OCI-LY1 (cell line): ENCODE measurements around the gene VENTX.

Experiments used
- H2AFZ ChIP-seq: fragments of 200-600 bp; sonication (generic), shearing (Covaris generic); 2 replicates; pipeline ENCODE4 v1.6.0; 2014; ENCODE audit warnings: antibody characterized with exemption, mild to moderate bottlenecking, low read length
- H3F3A ChIP-seq: fragments of 200-600 bp; sonication (generic), shearing (Covaris generic); 2 replicates; pipeline ENCODE4 v1.6.0; 2014; ENCODE audit warnings: mild to moderate bottlenecking, antibody characterized with exemption, low read length, moderate library complexity; ENCODE audit not compliant: insufficient read depth
- H3K27ac ChIP-seq: fragments of 200-600 bp; sonication (generic); 2 replicates; pipeline ENCODE4 v1.5.1; 2014; ENCODE audit warnings: low read length, mixed run types, mild to moderate bottlenecking, low read depth; ENCODE audit not compliant: poor library complexity, severe bottlenecking
- H3K27me3 ChIP-seq: fragments of 200-600 bp; sonication (generic); 2 replicates; pipeline ENCODE4 v1.6.0; 2014; ENCODE audit warnings: antibody characterized with exemption, mild to moderate bottlenecking, low read length, moderate library complexity; ENCODE audit not compliant: insufficient read depth
- H3K36me3 ChIP-seq: fragments of 200-600 bp; sonication (generic); 2 replicates; pipeline ENCODE4 v1.6.1; 2014; ENCODE audit warnings: mild to moderate bottlenecking, antibody characterized with exemption, low read length, moderate library complexity, mixed read lengths; ENCODE audit not compliant: insufficient read depth
- H3K4me1 ChIP-seq: fragments of 200-600 bp; sonication (generic); 2 replicates; pipeline ENCODE4 v1.5.1; 2014; ENCODE audit warnings: mild to moderate bottlenecking, low read length, moderate library complexity; ENCODE audit not compliant: insufficient read depth, severe bottlenecking
- H3K4me2 ChIP-seq: fragments of 200-600 bp; sonication (generic), shearing (Covaris generic); 2 replicates; pipeline ENCODE4 v1.6.1; 2014; ENCODE audit warnings: low read length
- H3K4me3 ChIP-seq: fragments of 200-600 bp; sonication (generic); 2 replicates; pipeline ENCODE4 v1.5.1; 2014; ENCODE audit warnings: low read length, low read depth, mild to moderate bottlenecking, mixed read lengths; ENCODE audit not compliant: poor library complexity, severe bottlenecking
- H3K79me2 ChIP-seq: fragments of 200-600 bp; shearing (Covaris generic); 2 replicates; pipeline ENCODE4 v1.6.1; 2016; ENCODE audit warnings: mixed run types, low read length, mixed read lengths; ENCODE audit not compliant: insufficient read depth
- H3K9ac ChIP-seq: fragments of 200-600 bp; sonication (generic), shearing (Covaris generic); 2 replicates; pipeline ENCODE4 v1.6.1; 2014; ENCODE audit warnings: mild to moderate bottlenecking, low read length, mixed read lengths
- H3K9me2 ChIP-seq: fragments of 200-600 bp; sonication (generic), shearing (Covaris generic); 2 replicates; pipeline ENCODE4 v1.6.1; 2014; ENCODE audit warnings: low read depth, mild to moderate bottlenecking, low read length, mixed read lengths
- H3K9me3 ChIP-seq: fragments of 200-600 bp; shearing (Covaris generic); 2 replicates; pipeline ENCODE4 v1.6.1; 2014; ENCODE audit warnings: low read length, mixed read lengths
- H4K20me1 ChIP-seq: fragments of 200-600 bp; sonication (generic), shearing (Covaris generic); 2 replicates; pipeline ENCODE4 v1.6.0; 2016; ENCODE audit warnings: mild to moderate bottlenecking, low read length; ENCODE audit not compliant: insufficient read depth
- EZH2 ChIP-seq: fragments of 200-600 bp; sonication (generic), shearing (Covaris generic); IDR thresholded peaks from 2 replicates; pipeline ENCODE4 v1.8.0; 2017; ENCODE audit warnings: borderline replicate concordance, mixed run types, mild to moderate bottlenecking, antibody characterized with exemption, low read length, moderate library complexity, mixed read lengths
- TF ChIP-seq, protein P1 (sequence below): fragments of 200-600 bp; sonication (generic), shearing (Covaris generic); IDR thresholded peaks from 2 replicates; pipeline ENCODE4 v1.5.1; 2017; ENCODE audit warnings: mild to moderate bottlenecking, antibody characterized with exemption, low read length, moderate library complexity, mixed read lengths

VENTX gene

DNA sequence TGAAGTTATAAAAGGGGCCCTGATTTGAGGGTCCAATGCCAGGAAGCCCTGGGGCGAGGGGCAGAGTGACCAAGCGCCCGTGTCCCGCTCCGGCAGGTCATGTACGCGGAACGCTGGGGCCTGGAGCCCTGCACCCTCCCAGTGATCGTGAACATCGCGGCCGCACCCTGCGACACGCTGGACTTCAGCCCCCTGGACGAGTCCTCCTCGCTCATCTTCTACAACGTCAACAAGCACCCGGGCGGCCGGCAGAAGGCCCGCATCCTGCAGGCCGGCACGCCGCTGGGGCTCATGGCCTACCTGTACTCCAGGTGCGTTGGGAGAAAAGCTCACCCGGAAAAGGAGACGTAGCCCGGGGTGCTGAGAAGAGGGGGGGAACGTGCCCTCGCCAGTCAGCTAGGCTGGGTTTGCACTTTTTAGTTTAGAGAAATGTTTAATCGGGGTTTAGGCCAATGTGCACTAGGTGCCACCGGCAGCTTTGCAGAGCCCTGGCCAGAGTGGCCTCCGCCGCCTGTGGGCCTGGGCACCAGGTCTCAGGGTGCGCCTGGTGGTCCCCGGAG is 30.5 kb upstream of the VENTX start:
- H4K20me1 ChIP-seq: no peaks in the 10 kb centered on the region
- H2AFZ ChIP-seq: no peak overlapping the region
- H3K9me2 ChIP-seq: no peaks in the 10 kb centered on the region
- H3F3A ChIP-seq: no peaks in the 10 kb centered on the region
- no peaks in the 10 kb centered on the region for H3K27me3 ChIP-seq
- H3K4me1 ChIP-seq: no peaks in the 10 kb centered on the region
- no peaks in the 10 kb centered on the region for H3K36me3 ChIP-seq
- H3K79me2 ChIP-seq: no peaks in the 10 kb centered on the region
- H3K9me3 ChIP-seq: no peaks in the 10 kb centered on the region
- TF ChIP-seq, protein P1, sequence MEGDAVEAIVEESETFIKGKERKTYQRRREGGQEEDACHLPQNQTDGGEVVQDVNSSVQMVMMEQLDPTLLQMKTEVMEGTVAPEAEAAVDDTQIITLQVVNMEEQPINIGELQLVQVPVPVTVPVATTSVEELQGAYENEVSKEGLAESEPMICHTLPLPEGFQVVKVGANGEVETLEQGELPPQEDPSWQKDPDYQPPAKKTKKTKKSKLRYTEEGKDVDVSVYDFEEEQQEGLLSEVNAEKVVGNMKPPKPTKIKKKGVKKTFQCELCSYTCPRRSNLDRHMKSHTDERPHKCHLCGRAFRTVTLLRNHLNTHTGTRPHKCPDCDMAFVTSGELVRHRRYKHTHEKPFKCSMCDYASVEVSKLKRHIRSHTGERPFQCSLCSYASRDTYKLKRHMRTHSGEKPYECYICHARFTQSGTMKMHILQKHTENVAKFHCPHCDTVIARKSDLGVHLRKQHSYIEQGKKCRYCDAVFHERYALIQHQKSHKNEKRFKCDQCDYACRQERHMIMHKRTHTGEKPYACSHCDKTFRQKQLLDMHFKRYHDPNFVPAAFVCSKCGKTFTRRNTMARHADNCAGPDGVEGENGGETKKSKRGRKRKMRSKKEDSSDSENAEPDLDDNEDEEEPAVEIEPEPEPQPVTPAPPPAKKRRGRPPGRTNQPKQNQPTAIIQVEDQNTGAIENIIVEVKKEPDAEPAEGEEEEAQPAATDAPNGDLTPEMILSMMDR: no peak
- H3K27ac ChIP-seq: no peak overlapping the region
- no peak overlapping the region for H3K9ac ChIP-seq
- no peak overlapping the region for H3K4me3 ChIP-seq
- H3K4me2 ChIP-seq: no peak overlapping the region

DNA sequence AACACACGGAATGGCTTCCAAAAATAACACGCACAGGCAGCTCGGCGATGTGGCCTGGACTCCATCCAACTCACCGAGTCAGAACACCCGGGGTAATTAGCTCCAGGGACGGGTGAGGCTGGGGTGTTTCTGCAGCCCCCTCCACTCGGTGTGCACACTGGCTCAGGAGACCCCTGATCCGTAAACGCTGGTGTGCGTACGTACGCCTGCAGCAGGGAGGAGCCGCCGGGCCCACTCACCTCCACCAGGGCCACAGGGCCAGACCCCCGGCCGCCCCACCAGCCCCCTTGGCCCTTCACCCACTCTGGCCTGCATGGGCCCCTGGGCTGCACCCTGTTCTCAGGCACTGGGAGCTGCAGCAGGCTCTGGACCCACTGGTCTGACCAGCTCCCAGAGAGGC is 30.0 kb upstream of the VENTX start:
- Histone ChIP-seq H3K27ac (no peak overlapping the region), H3K4me3 (no peak overlapping the region)

DNA sequence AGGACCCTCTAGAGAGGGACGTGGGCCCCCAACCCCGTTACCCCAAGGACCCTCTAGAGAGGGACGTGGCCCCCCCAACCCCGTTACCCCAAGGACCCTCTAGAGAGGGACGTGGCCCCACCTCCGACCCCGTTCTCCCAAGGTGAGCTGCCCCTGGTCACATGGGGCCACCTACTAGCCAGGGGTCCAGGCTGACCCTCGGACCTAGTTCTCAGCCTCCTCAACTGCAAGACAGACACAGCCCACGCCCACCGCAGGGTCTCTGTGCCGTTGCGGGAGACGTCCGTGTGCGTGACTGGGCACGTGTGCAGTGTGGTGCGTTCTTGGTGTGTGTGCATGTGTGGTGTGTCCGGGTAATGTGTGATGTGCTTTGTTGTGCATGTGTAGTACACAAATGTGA is 29.2 kb upstream of the VENTX start:
- H2AFZ ChIP-seq: no peak overlapping the region
- no peak for TF ChIP-seq EZH2
- TF ChIP-seq, protein P1: no peak
- no peak overlapping the region for H3K9ac ChIP-seq
- H3K4me2 ChIP-seq: no peak overlapping the region
- H3K36me3 ChIP-seq: no peaks in the 10 kb centered on the region
- no peaks in the 10 kb centered on the region for H3K27me3 ChIP-seq
- no peaks in the 10 kb centered on the region for H4K20me1 ChIP-seq
- no peak overlapping the region for H3K27ac ChIP-seq
- no peaks in the 10 kb centered on the region for H3K9me2 ChIP-seq
- H3K4me3 ChIP-seq: no peak overlapping the region
- no peaks in the 10 kb centered on the region for H3K4me1 ChIP-seq
- no peaks in the 10 kb centered on the region for H3K79me2 ChIP-seq
- no peaks in the 10 kb centered on the region for H3K9me3 ChIP-seq
- H3F3A ChIP-seq: no peaks in the 10 kb centered on the region

More for the DNA sequence above, 30.0 kb upstream of the VENTX start:
- no peak overlapping the region for H3K9ac ChIP-seq
- H3K9me3 ChIP-seq: no peaks in the 10 kb centered on the region
- H3K79me2 ChIP-seq: no peaks in the 10 kb centered on the region
- no peak for TF ChIP-seq EZH2
- H3K36me3 ChIP-seq: no peaks in the 10 kb centered on the region
- no peaks in the 10 kb centered on the region for H3K4me1 ChIP-seq
- H3K27me3 ChIP-seq: no peaks in the 10 kb centered on the region
- H2AFZ ChIP-seq: no peak overlapping the region
- no peaks in the 10 kb centered on the region for H3K9me2 ChIP-seq
- H3K4me2 ChIP-seq: no peak overlapping the region
- no peaks in the 10 kb centered on the region for H4K20me1 ChIP-seq
- H3F3A ChIP-seq: no peaks in the 10 kb centered on the region

DNA sequence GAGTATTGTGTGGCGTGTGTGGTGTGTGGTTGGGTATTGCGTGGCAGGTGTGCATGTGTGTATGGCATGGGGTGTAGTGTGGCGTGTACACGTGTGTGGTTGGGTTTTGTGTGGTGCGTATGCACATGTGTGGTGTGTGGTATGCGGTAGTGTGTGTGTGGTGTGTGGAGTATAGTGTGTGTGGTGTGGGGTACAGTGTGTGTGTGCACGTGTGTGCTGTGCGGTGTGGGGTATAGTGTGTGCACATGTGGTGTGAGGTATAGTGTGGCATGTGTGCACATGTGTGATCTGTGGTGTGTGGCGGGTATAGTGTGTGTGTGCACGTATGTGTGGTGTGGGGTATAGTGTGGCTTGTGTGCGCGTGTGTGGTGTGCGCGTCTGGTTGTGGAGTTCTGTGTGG is 28.5 kb upstream of the VENTX start:
- H3K27me3 ChIP-seq: no peaks in the 10 kb centered on the region
- H3K9ac ChIP-seq: no peak overlapping the region
- no peak overlapping the region for H2AFZ ChIP-seq
- H3K79me2 ChIP-seq: no peaks in the 10 kb centered on the region
- no peaks in the 10 kb centered on the region for H3K4me1 ChIP-seq
- H3K9me2 ChIP-seq: no peaks in the 10 kb centered on the region
- H3K27ac ChIP-seq: no peak overlapping the region
- TF ChIP-seq, protein P1: no peak
- TF ChIP-seq EZH2: no peak
- no peak overlapping the region for H3K4me3 ChIP-seq
- no peak overlapping the region for H3K4me2 ChIP-seq
- no peaks in the 10 kb centered on the region for H3F3A ChIP-seq
- H3K9me3 ChIP-seq: no peaks in the 10 kb centered on the region
- H3K36me3 ChIP-seq: no peaks in the 10 kb centered on the region
- no peaks in the 10 kb centered on the region for H4K20me1 ChIP-seq
